BE2C (cell line): ENCODE measurements around the gene EXOC2.

ENCODE experiments used
- DNase-seq: peaks from one replicate; pipeline ENCODE4 v3.0.0-alpha.2; 2020
- H3K27me3 ChIP-seq: fragments of 250-450 bp; sonication (Bioruptor Pico); 2 replicates; pipeline ENCODE4 v1.5.1; 2020; ENCODE audit warnings: mild to moderate bottlenecking
- H3K36me3 ChIP-seq: fragments of 250-450 bp; sonication (Bioruptor Pico); 2 replicates; pipeline ENCODE4 v1.5.1; 2020; ENCODE audit warnings: mild to moderate bottlenecking
- H3K4me1 ChIP-seq: fragments of 250-450 bp; sonication (Bioruptor Pico); 2 replicates; pipeline ENCODE4 v1.5.1; 2020
- H3K4me3 ChIP-seq: 2 replicates; pipeline ENCODE4 v1.5.1; 2011; ENCODE audit warnings: low read depth, low read length
- H3K9me3 ChIP-seq: fragments of 250-450 bp; sonication (Bioruptor Pico); 2 replicates; pipeline ENCODE4 v1.5.1; 2020
- CTCF ChIP-seq: IDR thresholded peaks from 2 replicates; pipeline ENCODE4 v1.5.1; 2012; ENCODE audit warnings: mild to moderate bottlenecking, low read depth, low read length

Gene EXOC2

GRCh38 chr6:513058-513457, 179.9 kb downstream of the EXOC2 start:
- Histone ChIP-seq H3K4me3 (no peak overlapping the region), H3K4me1 (no peaks in the 10 kb centered on the region), H3K9me3 (no peaks in the 10 kb centered on the region), H3K36me3 (no peaks in the 10 kb centered on the region), H3K27me3 (no peaks in the 10 kb centered on the region)
- no peak for TF ChIP-seq CTCF
- DNase-seq = no peak

- H3K9me3 ChIP-seq = no peaks in the 10 kb centered on the region
- H3K27me3 ChIP-seq = no peaks in the 10 kb centered on the region
- H3K4me1 ChIP-seq = no peaks in the 10 kb centered on the region
- TF ChIP-seq CTCF = no peak
- no peak overlapping the region for H3K4me3 ChIP-seq
- no peaks in the 10 kb centered on the region for H3K36me3 ChIP-seq
- no peak for DNase-seq
Observed at GRCh38 chr6:511488-512137, 181.3 kb downstream of the EXOC2 start.

- no peak for DNase-seq
- H3K4me1 ChIP-seq = no peaks in the 10 kb centered on the region
- no peaks in the 10 kb centered on the region for H3K27me3 ChIP-seq
- no peak for TF ChIP-seq CTCF
- H3K9me3 ChIP-seq = no peaks in the 10 kb centered on the region
- H3K4me3 ChIP-seq = no peak overlapping the region
- H3K36me3 ChIP-seq = no peaks in the 10 kb centered on the region
Observed at GRCh38 chr6:509676-510075, 183.3 kb downstream of the EXOC2 start.

GRCh38 chr6:508614-509013, 184.3 kb downstream of the EXOC2 start:
- Histone ChIP-seq H3K4me1 (no peaks in the 10 kb centered on the region), H3K9me3 (no peaks in the 10 kb centered on the region)
- TF ChIP-seq CTCF = no peak

GRCh38 chr6:508006-508405, 184.9 kb downstream of the EXOC2 start:
- Histone ChIP-seq H3K36me3 (no peaks in the 10 kb centered on the region), H3K4me1 (no peaks in the 10 kb centered on the region), H3K27me3 (no peaks in the 10 kb centered on the region), H3K9me3 (no peaks in the 10 kb centered on the region), H3K4me3 (no peak overlapping the region)
- TF ChIP-seq CTCF = no peak
- no peak for DNase-seq

More at GRCh38 chr6:508614-509013, 184.3 kb downstream of the EXOC2 start:
- DNase-seq = no peak
- Histone ChIP-seq H3K27me3 (no peaks in the 10 kb centered on the region), H3K36me3 (no peaks in the 10 kb centered on the region), H3K4me3 (no peak overlapping the region)

GRCh38 chr6:506920-507622, 185.9 kb downstream of the EXOC2 start:
- Histone ChIP-seq H3K9me3 (no peaks in the 10 kb centered on the region), H3K36me3 (no peaks in the 10 kb centered on the region), H3K4me3 (no peak overlapping the region), H3K27me3 (no peaks in the 10 kb centered on the region), H3K4me1 (no peaks in the 10 kb centered on the region)
- no peak for DNase-seq
- no peak for TF ChIP-seq CTCF
